NCI-H2196 (cell line): ENCODE results near the gene TRIOBP.
A peak's percentile ranks its signal among the peaks of the same experiment; 100 is the strongest.

Experiments
- DNase-seq: peaks from one replicate; lab custom pipeline; 2025; ENCODE audit not compliant: unreplicated experiment; lab: John Stamatoyannopoulos, UW

Gene TRIOBP

DNA sequence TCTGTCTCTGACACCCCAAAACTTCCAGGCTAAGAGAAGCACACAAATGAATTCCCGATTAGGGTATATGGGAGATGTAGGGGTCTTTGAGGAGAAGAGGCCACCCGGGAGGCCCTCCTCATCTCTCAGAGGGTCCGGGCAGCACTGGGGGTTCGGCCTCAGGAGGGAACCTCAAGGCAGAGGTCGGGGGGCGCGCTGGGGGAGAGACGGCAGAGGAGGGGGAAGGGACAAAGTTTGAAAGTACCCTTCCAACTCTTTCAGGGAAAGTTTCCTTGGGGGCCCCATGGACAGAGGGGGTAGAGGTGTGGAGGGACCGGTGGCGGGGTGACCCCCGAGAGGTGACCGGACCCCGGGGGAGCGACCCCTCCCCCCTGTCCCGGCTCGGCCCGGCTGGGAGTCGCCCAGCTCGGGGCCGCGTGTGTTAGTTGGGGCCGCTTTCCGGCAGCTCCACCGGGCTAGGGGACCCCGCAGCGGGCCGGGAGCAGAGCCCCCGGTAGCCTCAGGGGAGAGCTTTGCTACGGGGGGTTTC is 107.6 kb downstream of the TRIOBP start:
- no peak for DNase-seq

- DNase-seq, result peak; percentile 70
These were observed 108.3 kb downstream of the TRIOBP start for GRCh38 chr22:37804881-37805809.

- no peak for DNase-seq
These were observed 109.0 kb downstream of the TRIOBP start for GRCh38 chr22:37805810-37806277.

DNA sequence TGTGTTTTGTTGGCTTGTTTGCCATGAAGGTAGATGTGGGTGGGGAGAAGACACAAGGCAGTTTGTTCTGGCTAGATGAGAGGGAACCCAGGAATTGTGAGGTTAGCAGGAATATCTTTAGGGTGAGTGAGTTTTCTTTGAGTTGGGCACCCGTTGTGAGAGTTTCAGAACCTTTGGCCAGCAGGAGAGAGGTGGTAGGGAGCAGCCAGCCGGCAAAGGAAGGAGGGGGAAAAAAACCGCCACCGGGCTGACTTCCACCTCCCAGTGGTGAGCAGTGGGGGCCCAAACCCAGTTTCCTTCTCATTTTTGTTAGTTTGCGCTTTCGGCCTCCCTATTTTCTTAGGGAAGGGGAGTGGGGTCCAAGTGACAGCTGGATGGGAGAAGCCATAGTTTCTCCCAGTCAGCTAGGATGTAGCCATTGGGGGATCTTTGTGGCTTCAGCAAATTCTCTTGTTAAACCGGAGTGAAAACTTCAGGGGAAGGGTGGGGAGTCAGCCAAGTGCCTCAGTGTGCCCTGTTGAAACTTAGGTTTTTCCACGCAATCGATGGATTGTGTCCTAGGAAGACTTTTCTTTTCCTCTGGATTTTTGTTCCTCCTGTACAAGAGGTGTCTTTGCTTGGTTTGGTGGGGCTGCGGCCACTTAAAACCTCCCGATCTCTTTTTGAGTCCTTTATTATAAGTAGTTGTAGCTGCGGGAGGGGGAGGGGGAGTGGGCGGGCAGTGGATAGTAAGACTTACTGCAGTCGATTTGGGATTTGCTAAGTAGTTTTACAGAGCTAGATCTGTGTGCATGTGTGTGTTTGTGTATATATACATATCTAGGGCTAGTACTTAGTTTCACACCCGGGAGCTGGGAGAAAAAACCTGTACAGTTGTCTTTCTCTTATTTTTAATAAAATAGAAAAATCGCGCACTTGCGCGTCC is 109.8 kb downstream of the TRIOBP start:
- DNase-seq, result no peak

DNA sequence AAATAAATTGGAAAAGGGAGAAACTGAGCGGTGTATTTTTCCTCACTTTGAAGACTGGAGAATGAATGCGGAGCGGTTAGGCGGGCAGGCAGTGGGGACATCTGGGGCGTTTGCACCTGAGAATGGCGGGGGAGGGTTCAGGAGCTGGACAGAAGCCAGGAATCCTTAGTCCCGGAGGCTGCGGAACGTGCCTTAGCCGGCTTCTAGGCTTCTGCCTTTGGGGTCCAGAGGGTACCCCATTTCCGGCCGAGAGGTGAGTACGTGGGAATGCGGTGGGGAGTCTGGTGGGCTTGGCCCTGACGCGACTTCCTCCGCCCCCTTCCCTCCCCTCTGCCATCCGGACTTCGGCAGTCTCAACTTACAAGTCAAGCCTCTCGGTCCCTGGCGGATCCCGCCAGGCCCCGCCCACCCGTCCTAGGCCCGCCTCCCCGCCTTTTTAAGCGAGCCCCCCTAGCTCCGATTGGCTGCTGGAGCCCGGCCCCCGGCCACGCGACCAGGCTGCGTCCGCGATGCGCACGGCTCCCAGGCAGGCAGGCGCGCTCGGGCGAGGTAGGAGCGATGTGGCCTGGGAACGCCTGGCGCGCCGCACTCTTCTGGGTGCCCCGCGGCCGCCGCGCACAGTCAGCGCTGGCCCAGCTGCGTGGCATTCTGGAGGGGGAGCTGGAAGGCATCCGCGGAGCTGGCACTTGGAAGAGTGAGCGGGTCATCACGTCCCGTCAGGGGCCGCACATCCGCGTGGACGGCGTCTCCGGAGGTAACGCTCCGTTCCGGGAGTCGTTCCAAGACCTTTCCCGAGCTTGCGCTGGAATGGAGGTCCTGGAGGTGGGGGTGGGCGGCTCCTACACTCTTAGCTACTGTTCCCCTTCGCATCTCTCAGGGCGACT is 110.8 kb downstream of the TRIOBP start, which contains the start of gene GCAT:
Gene GCAT, plus strand, starts transcription at position 525 of the 884 bp plus-strand sequence. Its CDS starts 34 bp downstream, at position 559.
- peak; percentile 80 for DNase-seq

DNA sequence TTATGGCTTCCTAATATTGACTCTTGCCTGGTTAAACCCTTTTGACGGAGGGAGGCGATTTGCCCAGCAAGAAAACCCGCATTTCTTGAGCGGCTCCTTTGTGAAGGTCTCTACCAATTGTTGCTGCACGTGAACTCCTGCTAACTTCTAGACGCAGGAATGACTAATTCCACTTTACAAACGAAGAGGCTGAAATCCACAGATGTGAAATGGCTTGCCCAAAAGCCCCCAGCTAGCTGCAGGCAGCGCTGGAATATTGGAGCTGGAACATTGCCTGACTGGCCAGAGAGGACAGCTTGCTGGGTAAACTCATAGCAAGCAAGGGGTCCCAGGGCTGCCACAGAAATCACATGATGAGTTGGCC is 111.4 kb downstream of the TRIOBP start:
- DNase-seq, result no peak

- DNase-seq, result no peak
These were observed 113.0 kb downstream of the TRIOBP start for GRCh38 chr22:37809672-37810333.

DNA sequence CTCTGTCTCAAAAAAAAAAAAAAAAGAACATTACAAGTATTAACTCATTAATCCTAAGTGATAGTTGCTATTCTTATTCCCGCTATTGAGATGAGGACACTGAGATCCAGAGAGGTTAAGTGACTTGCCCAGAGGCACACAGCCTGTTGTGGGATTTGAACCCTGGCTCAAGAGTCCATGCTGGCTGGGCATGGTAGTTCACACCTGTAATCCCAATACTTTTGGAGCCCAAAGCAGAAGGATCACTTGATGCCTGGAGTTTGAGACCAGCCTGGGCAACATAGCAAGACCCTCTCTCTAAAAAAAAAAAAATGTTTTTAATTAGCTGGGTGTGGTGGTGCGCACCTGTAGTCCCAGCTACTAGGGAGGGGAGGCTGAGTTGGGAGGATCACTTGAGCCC is 115.0 kb downstream of the TRIOBP start:
- DNase-seq, result no peak

GRCh38 chr22:37812869-37813678 is 116.2 kb downstream of the TRIOBP start:
- no peak for DNase-seq

- DNase-seq, result no peak
These were observed 118.7 kb downstream of the TRIOBP start for GRCh38 chr22:37815593-37815992.

DNA sequence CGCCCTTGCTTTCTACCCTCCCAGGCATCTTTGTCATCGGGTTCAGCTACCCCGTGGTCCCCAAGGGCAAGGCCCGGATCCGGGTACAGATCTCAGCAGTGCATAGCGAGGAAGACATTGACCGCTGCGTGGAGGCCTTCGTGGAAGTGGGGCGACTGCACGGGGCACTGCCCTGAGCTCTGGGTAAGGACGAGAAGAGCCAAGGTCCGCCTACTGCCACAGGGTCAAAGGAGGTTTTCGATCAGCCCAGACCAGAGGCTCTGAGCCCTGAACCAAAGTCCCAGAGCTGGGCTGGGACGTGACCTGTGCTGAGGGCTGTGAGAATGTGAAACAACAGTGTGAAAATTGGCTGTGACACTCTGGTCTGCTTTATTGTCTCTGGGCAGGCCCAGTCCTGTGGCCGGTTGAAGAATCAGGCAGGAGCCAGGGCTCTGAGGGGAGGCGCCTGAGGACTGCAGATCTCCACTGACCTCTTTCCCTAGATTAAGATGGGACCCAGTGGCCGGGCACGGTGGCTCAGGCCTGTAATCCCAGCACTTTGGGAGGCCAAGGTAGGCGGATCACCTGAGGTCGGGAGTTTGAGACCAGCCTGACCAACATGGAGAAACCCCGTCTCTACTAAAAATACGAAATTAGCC is 119.8 kb downstream of the TRIOBP start:
- DNase-seq, result no peak

GRCh38 chr22:37817705-37818408 is 121.0 kb downstream of the TRIOBP start:
- DNase-seq, result peak; percentile 58

DNA sequence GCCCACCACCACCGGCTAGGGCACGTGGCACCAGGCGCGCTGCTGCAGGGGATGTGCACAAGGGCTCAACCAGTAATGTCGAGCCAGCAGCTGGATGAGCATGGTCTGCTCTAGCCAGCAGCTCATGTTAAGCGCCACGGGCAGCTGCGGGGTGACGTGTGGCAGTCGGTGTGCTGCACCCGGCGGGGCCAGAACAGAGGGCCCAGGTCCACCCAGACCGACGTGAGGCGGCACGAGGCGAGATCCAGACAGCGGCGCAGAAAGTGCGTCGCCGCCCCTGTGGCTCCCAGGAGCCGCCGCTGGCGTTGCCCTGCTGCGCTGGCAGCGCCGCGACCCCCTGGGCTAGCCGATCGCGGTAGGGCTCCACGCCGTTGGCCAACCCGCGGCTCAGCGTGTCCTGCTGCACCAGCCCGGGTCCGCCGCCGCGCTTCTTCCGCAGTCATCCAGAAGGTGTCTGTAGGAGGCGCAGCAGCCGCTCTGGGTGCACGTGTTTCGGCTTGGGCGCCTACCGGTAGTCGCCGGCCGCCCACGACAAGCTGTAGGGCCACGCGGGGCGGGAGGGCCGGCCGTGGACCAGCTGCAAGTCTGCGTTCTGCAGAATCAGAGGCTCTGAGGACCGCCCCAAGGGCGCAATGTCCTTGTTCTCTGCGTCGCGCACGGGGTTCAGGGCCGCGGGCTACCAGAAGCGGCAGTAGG is 121.7 kb downstream of the TRIOBP start:
- no peak for DNase-seq

DNA sequence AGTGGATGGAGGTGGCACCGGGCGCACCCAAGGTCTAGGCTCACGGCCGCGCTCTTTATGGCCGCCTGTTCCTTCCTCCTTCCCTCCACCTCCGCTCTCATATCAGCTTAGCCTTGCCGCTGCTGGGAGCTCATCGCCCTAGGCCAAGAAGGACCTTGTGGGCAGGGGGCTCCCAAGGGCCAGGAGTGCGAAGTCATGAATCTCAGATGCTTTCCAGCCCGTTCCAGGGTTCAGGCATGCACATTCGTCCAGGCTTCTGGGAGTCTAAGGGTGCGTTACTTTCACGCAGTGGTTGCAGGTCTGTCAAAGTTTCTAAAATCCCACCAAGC is 122.2 kb downstream of the TRIOBP start:
- DNase-seq, result no peak

DNA sequence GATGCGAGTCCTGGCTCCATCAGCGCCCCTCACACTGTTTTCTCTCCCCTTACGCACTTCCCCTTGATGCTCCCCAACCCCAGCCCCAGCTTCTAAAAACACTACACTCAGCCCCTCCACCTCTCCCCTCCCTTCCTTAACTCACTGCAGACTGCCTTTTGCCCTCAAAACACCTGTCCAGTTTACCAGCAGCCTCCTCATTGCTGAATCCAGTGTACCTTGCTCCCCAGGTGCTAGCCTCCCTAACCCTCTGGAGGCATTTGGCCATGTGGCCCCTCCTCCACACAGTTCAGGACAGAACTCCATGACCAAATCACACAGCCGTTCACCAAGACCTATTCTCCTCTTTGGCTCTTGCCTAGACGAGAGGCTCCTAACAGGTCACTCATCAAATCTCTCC is 123.5 kb downstream of the TRIOBP start:
- DNase-seq, result no peak

DNA sequence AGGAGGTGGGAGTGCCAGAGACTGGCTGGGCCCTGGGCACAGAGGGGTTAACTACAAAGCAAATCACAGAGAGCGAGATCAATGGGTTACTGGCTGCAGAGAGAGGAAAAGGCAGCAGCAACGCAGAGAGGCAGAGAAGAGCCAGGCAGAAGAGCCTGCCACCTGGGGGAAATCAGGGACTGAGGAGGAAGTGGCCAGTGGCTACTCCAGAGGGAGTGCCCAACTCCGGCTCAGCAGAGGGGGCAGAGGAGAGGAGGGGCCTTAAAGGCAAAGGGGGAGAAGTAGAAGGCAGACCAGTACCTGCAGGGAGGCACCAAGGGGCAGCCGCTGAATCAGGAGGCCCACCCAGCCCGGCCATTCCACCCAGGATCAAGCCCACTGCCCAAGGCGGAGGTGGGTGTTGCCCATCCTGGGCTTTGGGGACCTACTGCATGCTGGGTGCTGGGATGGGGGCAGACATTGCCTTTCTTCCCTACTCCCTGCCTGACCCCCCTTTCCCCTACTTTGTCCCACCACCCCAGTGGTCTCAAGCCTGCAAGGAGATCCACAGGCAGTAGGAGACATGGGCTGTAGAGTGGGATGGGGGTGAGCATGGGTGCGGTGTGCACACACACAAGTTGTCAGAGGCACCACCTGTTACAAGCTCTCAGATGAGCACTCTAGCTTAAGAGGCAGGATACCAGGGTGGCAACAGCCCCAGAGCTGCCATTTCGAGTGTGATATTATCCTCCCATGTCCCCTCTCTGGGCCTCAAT is 125.4 kb downstream of the TRIOBP start:
- DNase-seq, result no peak
